Measurements from ENCODE around the gene PER1. TPM values are rescaled to one million over a fixed set of nuclear protein-coding genes. Genes with fewer than 3 reads are reported as not detected.
A peak's percentile ranks its signal among the peaks of the same experiment; 100 is the strongest.

Gene PER1
- total RNA-seq, 1 donor: 16.6 TPM

- Histone ChIP-seq H3K27ac (ENCODE audit: low read depth, low read length) (peak overlapping the region; percentile 89), H3K4me1 (ENCODE audit: insufficient read depth, low read length) (peaks cover 36% of the 10 kb centered on the region), H4K20me1 (ENCODE audit: insufficient read depth, low read length) (peaks cover 14% of the 10 kb centered on the region), H3K36me3 (ENCODE audit: insufficient read depth, low read length) (peaks cover 19% of the 10 kb centered on the region), H3K27me3 (ENCODE audit: insufficient read depth, low read length) (no peaks in the 10 kb centered on the region), H3K79me2 (ENCODE audit: insufficient read depth, low read length) (peaks cover 34% of the 10 kb centered on the region), H3K4me2 (ENCODE audit: insufficient read depth, low read length) (peak overlapping the region; percentile 90), H3K4me3 (ENCODE audit: insufficient read depth, low read length) (peak overlapping the region; percentile 100), H2AFZ (ENCODE audit: low read length) (peak overlapping the region; percentile 86), H3K9me3 (ENCODE audit: low read depth, low read length) (no peaks in the 10 kb centered on the region)
- no peak for TF ChIP-seq CTCF (IDR thresholded peaks at IDR 0.05; ENCODE audit: extremely low read depth, low read depth, low read length)
- peak; percentile 85 for DNase-seq (ENCODE audit: insufficient read length, low spot score, missing footprints)
Measured at GRCh38 chr17:8162997-8163977, 11.1 kb upstream of the PER1 start.

- DNase-seq (ENCODE audit: insufficient read length, low spot score, missing footprints): peak; percentile 96
- Histone ChIP-seq H3K27me3 (ENCODE audit: insufficient read depth, low read length) (no peaks in the 10 kb centered on the region), H3K4me2 (ENCODE audit: insufficient read depth, low read length) (peak within 1 kb of the TSS; percentile 91), H3K4me1 (ENCODE audit: insufficient read depth, low read length) (peaks cover 36% of the 10 kb centered on the region), H2AFZ (ENCODE audit: low read length) (peak within 1 kb of the TSS; percentile 86), H4K20me1 (ENCODE audit: insufficient read depth, low read length) (peaks cover 14% of the 10 kb centered on the region), H3K79me2 (ENCODE audit: insufficient read depth, low read length) (peaks cover 34% of the 10 kb centered on the region), H3K36me3 (ENCODE audit: insufficient read depth, low read length) (peaks cover 19% of the 10 kb centered on the region), H3K4me3 (ENCODE audit: insufficient read depth, low read length) (peak within 1 kb of the TSS; percentile 100), H3K27ac (ENCODE audit: low read depth, low read length) (peak within 1 kb of the TSS; percentile 96), H3K9me3 (ENCODE audit: low read depth, low read length) (no peaks in the 10 kb centered on the region)
- no peak for TF ChIP-seq CTCF (IDR thresholded peaks at IDR 0.05; ENCODE audit: extremely low read depth, low read depth, low read length)
Measured at GRCh38 chr17:8162233-8162996, 10.2 kb upstream of the PER1 start, which contains the start of gene VAMP2. Gene VAMP2, minus strand, starts transcription at chr17:8162948. Its CDS starts 69 bp downstream, at chr17:8162879.

GRCh38 chr17:8161289-8162232 is 9.4 kb upstream of the PER1 start:
- Histone ChIP-seq H3K4me2 (ENCODE audit: insufficient read depth, low read length) (peak overlapping the region; percentile 91), H3K4me3 (ENCODE audit: insufficient read depth, low read length) (peak overlapping the region; percentile 100), H3K79me2 (ENCODE audit: insufficient read depth, low read length) (peaks cover 34% of the 10 kb centered on the region), H2AFZ (ENCODE audit: low read length) (no peak overlapping the region), H3K36me3 (ENCODE audit: insufficient read depth, low read length) (peaks cover 19% of the 10 kb centered on the region), H4K20me1 (ENCODE audit: insufficient read depth, low read length) (peaks cover 14% of the 10 kb centered on the region), H3K27ac (ENCODE audit: low read depth, low read length) (peak overlapping the region; percentile 96), H3K4me1 (ENCODE audit: insufficient read depth, low read length) (peaks cover 41% of the 10 kb centered on the region), H3K9me3 (ENCODE audit: low read depth, low read length) (no peaks in the 10 kb centered on the region), H3K27me3 (ENCODE audit: insufficient read depth, low read length) (no peaks in the 10 kb centered on the region)
- TF ChIP-seq CTCF (IDR thresholded peaks at IDR 0.05; ENCODE audit: extremely low read depth, low read depth, low read length): no peak
- DNase-seq (ENCODE audit: insufficient read length, low spot score, missing footprints): peak; percentile 59
